Activated CD4-positive, alpha-beta T cell treated with anti-CD3 and anti-CD28 coated beads for 24 hours (primary cell): ENCODE results near the gene DLST.
A peak's percentile ranks its signal among the peaks of the same experiment; 100 is the strongest.

Experiments used
- DNase-seq, 2 donors: peaks; one replicate each; pipeline ENCODE4 v3.0.0-alpha.2; 2020; ENCODE audit warnings: low read depth in 2 of 2

Gene DLST

GRCh38 chr14:74940956-74941565 is 59.3 kb downstream of the DLST start:
- no peak for DNase-seq

- DNase-seq: peak; percentile 30 to 45
Observed at GRCh38 chr14:74941676-74942097, 60.0 kb downstream of the DLST start.

GRCh38 chr14:74942181-74942580 is 60.5 kb downstream of the DLST start:
- no peak for DNase-seq

- DNase-seq: no peak
Observed at GRCh38 chr14:74942608-74943007, 60.9 kb downstream of the DLST start.

GRCh38 chr14:74945261-74945851 is 63.6 kb downstream of the DLST start:
- no peak for DNase-seq

- peak; percentile 66 to 70 for DNase-seq
Observed at GRCh38 chr14:74945852-74946658, 64.3 kb downstream of the DLST start.

- DNase-seq: no peak
Observed at GRCh38 chr14:74946659-74947281, 65.1 kb downstream of the DLST start.

- DNase-seq: no peak
Observed at GRCh38 chr14:74947353-74948227, 65.9 kb downstream of the DLST start.

- DNase-seq: no peak
Observed at GRCh38 chr14:74948228-74949175, 66.8 kb downstream of the DLST start.

- no peak for DNase-seq
Observed at GRCh38 chr14:74949191-74949601, 67.5 kb downstream of the DLST start.

- DNase-seq: no peak
Observed at GRCh38 chr14:74949859-74950573, 68.3 kb downstream of the DLST start.

- no peak for DNase-seq
Observed at GRCh38 chr14:74950795-74951442, 69.2 kb downstream of the DLST start.

GRCh38 chr14:74951443-74952179 is 69.9 kb downstream of the DLST start:
- no peak for DNase-seq

GRCh38 chr14:74952180-74952665 is 70.5 kb downstream of the DLST start:
- DNase-seq: no peak

- DNase-seq: no peak
Observed at GRCh38 chr14:74952697-74953484, 71.2 kb downstream of the DLST start.
